ENCODE data around the gene POLL.

The POLL gene

GRCh38 chr10:101565936-101566332, 22.1 kb downstream of the POLL start:
- Histone ChIP-seq H3K27ac (no peak overlapping the region), H3K36me3 (no peaks in the 10 kb centered on the region), H3K9me3 (ENCODE audit: severe bottlenecking) (no peaks in the 10 kb centered on the region), H3K4me3 (ENCODE audit: low read depth, low read length) (no peak overlapping the region), H3K27me3 (ENCODE audit: insufficient read depth, low read depth, severe bottlenecking) (no peaks in the 10 kb centered on the region)
- TF ChIP-seq, protein P1, sequence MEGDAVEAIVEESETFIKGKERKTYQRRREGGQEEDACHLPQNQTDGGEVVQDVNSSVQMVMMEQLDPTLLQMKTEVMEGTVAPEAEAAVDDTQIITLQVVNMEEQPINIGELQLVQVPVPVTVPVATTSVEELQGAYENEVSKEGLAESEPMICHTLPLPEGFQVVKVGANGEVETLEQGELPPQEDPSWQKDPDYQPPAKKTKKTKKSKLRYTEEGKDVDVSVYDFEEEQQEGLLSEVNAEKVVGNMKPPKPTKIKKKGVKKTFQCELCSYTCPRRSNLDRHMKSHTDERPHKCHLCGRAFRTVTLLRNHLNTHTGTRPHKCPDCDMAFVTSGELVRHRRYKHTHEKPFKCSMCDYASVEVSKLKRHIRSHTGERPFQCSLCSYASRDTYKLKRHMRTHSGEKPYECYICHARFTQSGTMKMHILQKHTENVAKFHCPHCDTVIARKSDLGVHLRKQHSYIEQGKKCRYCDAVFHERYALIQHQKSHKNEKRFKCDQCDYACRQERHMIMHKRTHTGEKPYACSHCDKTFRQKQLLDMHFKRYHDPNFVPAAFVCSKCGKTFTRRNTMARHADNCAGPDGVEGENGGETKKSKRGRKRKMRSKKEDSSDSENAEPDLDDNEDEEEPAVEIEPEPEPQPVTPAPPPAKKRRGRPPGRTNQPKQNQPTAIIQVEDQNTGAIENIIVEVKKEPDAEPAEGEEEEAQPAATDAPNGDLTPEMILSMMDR (IDR thresholded peaks at IDR 0.05; ENCODE audit: low read depth, low read length) = no peak
- peak; percentile 5 for DNase-seq

GRCh38 chr10:101565370-101565900, 22.6 kb downstream of the POLL start:
- TF ChIP-seq, protein P1 (IDR thresholded peaks at IDR 0.05; ENCODE audit: low read depth, low read length) = no peak
- peak; percentile 4 for DNase-seq
- Histone ChIP-seq H3K27me3 (ENCODE audit: insufficient read depth, low read depth, severe bottlenecking) (no peaks in the 10 kb centered on the region), H3K36me3 (no peaks in the 10 kb centered on the region), H3K4me3 (ENCODE audit: low read depth, low read length) (no peak overlapping the region), H3K9me3 (ENCODE audit: severe bottlenecking) (no peaks in the 10 kb centered on the region), H3K27ac (no peak overlapping the region)

DNA sequence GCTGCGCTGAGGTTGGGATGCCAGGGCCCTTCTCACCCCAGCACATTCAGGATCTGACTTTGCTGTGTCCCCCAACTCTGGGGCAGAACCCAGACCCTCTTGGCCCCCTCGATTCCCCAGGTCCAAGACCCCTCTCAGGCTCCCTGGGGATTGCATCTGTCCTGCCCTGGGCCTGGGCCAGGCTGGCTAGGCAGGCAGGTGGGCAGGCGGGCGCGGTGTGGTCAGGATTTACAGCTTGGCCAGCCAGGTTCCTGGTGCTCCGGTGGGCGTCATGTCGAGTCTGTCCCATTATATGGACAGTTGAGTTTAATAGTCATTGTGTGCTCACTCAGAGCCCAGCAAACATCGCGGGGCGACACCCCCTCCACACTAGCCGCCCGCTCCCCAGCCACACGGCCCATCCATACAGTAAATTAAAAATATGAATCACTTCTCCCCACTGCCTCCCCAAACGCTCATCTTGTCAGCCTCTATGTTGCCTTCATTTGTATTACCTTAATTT, 23.5 kb downstream of the POLL start:
- Histone ChIP-seq H3K27ac (no peak overlapping the region), H3K36me3 (no peaks in the 10 kb centered on the region)
- TF ChIP-seq, protein P1 (IDR thresholded peaks at IDR 0.05; ENCODE audit: low read depth, low read length) = no peak

GRCh38 chr10:101563497-101564040, 24.5 kb downstream of the POLL start:
- DNase-seq = peak; percentile 3
- TF ChIP-seq, protein P1 (IDR thresholded peaks at IDR 0.05; ENCODE audit: low read depth, low read length) = no peak
- no peaks in the 10 kb centered on the region for H3K36me3 ChIP-seq
- no peak overlapping the region for H3K27ac ChIP-seq
- H3K27me3 ChIP-seq (ENCODE audit: insufficient read depth, low read depth, severe bottlenecking) = no peaks in the 10 kb centered on the region
- no peak overlapping the region for H3K4me3 ChIP-seq (ENCODE audit: low read depth, low read length)
- H3K9me3 ChIP-seq (ENCODE audit: severe bottlenecking) = no peaks in the 10 kb centered on the region

More for the DNA sequence above, 23.5 kb downstream of the POLL start:
- DNase-seq = peak; percentile 8
- no peak overlapping the region for H3K4me3 ChIP-seq (ENCODE audit: low read depth, low read length)
- no peaks in the 10 kb centered on the region for H3K9me3 ChIP-seq (ENCODE audit: severe bottlenecking)
- no peaks in the 10 kb centered on the region for H3K27me3 ChIP-seq (ENCODE audit: insufficient read depth, low read depth, severe bottlenecking)

- Histone ChIP-seq H3K9me3 (ENCODE audit: severe bottlenecking) (no peaks in the 10 kb centered on the region), H3K36me3 (no peaks in the 10 kb centered on the region), H3K27me3 (ENCODE audit: insufficient read depth, low read depth, severe bottlenecking) (no peaks in the 10 kb centered on the region), H3K27ac (no peak overlapping the region), H3K4me3 (ENCODE audit: low read depth, low read length) (no peak overlapping the region)
- DNase-seq = peak; percentile 2
- TF ChIP-seq, protein P1 (IDR thresholded peaks at IDR 0.05; ENCODE audit: low read depth, low read length) = no peak
These were observed 25.1 kb downstream of the POLL start for GRCh38 chr10:101563007-101563406.

- no peaks in the 10 kb centered on the region for H3K27me3 ChIP-seq (ENCODE audit: insufficient read depth, low read depth, severe bottlenecking)
- H3K27ac ChIP-seq = no peak overlapping the region
- DNase-seq = peak; percentile 6
- no peaks in the 10 kb centered on the region for H3K9me3 ChIP-seq (ENCODE audit: severe bottlenecking)
- TF ChIP-seq, protein P1 (IDR thresholded peaks at IDR 0.05; ENCODE audit: low read depth, low read length) = no peak
- no peak overlapping the region for H3K4me3 ChIP-seq (ENCODE audit: low read depth, low read length)
- H3K36me3 ChIP-seq = no peaks in the 10 kb centered on the region
These were observed 25.8 kb downstream of the POLL start for GRCh38 chr10:101562231-101562630.

All from WERI-Rb-1 (cell line).